Measurements from ENCODE around the gene FZR1.
"Not testable (repeated sequence)": the region's sequence is repeated elsewhere in the genome, so short reads cannot be mapped to it uniquely, and the experiment has no call there.

FZR1 gene

DNA sequence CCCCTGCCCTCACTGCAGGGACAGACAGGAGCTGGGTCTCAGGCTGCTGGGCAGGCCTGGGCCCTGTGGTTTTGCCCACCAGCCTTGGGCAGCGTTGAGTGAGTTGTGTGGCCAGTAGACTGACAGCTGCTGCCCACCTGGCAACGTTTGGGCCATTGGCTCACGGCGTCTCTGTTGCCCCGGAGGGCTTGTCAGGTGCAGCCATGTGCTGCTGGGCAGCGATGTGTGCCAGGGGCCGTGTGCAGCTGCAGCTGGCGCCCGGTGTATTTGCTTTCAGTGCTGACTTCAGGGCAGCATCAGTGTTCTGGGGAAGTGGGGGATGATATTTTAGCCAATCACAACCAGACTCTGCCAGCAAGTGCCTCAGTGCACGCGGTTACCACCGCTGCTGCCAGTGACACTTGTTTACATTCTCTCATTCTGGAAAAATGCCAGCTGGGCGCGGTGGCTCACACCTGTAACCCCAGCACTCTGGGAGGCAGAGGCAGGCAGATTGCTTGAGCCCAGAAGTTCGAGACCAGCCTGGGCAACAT is 10.6 kb downstream of the FZR1 start:
- no peak for DNase-seq

DNA sequence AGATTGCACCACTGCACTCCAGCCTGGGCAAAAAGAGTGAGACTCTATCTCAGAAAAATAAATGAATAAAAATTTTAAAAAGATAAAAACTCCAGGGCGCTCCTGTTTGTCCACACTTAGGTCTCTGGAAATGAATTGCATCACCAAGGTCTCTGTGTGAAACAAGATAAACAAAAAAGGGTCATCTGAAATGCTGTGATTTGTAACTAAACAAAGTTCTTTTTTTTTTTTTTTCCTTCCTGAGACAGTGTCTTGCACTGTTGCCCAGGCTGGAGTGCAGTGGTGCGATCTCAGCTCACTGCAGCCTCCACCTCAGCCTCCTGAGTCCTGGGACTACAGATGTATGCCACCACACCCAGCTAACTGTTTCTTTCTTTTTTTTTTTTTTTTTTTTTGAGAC is 11.5 kb downstream of the FZR1 start:
- DNase-seq = no peak

DNA sequence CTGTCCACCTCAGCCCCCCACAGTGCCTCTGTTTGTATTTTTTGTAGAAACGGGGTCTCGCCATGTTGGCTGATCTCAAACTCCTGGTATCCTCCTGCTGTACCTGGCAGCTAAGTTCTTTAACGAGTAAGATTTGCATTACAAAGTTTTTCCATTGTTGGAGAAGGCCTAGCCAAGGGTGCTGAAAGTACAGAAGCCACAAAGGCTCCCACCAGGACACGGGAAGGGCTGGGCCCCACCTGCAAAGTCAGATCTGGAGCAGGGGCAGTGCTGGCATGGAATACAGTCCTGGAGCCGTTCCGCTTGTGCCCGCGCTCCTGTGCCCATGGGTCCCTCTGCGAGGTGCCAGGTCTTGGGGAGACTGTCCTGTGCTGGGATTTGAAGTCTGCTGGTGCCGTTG is 12.1 kb downstream of the FZR1 start:
- no peak for DNase-seq

DNA sequence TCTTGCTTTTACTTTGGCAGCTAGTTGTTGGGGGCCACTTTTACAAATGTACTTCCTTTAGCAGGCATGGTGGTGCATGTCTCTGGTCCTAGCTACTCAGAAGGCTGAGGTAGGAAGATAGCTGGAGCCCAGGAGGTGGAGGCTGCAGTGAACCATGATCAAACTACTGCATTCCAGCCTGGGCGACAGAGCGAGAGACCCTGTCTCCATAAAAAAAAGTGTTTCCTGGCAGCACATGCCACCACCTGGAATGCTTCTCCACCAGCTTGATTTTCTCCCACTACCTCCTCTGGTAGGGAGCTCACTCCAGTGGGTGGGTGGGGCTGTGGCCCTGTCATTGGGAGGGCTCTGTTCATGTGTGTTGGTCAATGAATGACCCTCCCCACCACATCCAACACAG is 12.5 kb downstream of the FZR1 start:
- DNase-seq = no peak

DNA sequence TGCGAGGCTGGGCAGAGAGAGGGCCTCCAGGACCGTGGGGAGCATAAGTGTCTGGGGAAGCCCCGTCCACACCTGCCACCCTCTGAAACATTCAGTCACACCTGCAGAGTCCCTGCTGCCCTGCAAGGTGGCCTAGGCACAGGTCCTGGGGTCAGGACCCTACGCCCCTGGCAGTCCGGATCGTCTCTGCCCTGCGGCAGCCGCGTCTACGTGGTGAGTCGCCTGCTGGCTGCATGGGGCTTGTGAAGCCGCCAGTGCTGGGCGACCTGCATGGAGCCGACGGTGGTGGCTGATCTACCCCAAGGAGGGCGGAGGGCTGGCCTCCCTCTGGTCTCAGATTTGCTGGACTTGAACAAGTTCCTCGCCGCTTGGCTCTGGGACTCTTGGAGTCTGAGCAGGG is 13.0 kb downstream of the FZR1 start:
- no peak for DNase-seq

DNA sequence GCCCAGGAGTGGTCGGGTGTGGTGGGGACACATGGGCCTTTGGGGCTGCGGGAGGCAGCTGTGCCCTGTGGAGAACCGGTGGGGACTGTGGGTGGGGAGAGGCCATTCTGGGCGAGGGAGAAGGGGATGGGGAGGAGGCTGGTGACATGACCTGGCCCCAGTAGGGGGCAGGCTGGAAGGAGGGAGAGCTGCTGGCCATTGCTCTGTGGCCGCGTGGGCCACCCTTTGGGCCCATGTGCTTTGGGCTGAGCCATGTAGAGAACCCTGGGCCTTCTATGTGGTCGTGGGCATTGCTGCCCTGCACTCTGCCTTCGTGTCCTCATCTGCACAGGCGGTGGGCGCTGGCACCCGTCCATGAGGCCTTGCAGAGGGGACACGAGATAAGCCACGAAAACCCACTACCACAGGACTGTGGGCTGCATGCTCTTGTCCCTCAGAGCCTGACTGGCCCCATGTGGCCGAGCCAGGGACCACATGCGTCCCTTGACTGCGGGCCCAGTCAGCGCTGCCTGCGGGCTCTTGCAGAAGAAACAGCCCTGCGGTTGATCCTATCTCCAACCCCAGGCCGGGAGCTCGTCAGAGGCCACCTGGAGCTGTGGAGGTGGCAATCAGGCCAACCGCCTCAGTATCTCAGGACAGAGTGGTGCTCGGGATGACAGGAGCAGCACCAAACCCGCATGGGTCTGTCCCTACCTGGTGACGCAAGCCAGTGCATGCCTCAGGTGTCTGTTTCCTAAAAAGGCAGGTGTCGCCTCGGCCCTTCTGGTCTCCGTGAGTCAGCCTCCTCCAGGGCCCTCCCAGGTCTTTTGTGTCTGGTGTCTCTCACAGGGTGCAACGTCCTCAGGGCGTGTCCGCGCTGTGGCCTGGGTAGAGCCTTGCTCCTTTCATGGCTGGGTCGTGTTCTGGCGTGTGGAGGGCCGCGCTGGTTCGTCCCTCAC is 14.3 kb downstream of the FZR1 start:
- DNase-seq = no peak

DNA sequence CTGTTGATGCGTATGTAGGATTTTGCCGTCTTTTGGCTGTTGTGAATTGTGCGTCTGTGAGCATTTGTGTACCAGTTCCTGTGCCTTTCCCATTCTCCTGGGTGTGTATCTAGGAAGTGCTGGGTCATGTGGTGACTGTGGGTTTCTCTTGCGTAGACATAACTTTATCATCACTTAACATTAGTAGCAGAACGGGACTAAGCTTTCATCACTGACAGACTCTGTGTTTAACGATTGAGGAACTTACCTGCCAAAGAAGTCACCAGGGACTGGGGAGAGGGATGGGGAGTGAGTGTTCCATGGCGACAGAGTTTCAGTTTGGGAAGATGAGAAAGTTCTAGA is 15.0 kb downstream of the FZR1 start:
- no peak for DNase-seq

DNA sequence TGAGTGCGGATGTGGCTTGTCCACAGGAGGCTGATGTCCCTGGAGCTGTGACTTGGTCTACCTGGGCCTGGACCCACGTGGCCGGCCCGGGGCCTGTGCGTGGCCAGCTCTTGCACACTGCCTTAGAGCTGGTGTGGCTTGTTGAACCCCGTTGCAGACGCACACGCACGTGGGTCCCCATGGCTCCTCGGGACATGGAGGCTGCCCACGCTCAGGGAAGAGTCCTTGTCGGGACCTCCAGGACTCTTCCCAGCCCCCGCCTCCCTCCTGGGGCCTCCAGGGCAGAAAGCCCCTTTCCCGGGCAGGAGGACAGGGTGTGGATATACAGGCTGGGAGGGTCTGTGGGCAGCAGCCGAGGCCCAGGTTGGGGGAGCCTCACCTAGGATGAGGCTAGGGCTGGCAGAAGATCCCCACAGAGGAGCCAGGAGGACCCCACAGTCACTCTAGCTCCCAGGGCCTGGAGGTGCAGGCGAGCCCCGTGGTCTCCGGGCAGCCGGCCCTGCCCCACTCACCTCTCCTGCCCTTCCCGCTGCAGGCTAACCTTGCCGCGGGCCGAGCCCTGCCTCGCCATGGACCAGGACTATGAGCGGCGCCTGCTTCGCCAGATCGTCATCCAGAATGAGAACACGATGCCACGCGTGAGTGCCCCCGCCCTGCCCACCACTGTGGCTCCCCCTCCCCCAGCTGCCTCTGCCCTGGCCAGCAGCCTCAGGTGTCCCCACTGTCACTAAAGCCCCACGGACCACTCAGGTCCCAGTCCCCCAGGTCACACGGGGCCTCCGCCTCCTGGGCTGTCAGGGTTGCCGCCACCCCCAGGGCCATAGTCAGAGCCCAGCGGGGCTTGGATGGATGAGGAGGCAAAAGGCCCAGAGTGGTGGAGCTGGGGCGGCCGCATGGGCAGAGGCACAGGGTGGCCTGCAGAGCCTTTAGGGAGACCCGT is 16.6 kb downstream of the FZR1 start:
- no peak for DNase-seq

DNA sequence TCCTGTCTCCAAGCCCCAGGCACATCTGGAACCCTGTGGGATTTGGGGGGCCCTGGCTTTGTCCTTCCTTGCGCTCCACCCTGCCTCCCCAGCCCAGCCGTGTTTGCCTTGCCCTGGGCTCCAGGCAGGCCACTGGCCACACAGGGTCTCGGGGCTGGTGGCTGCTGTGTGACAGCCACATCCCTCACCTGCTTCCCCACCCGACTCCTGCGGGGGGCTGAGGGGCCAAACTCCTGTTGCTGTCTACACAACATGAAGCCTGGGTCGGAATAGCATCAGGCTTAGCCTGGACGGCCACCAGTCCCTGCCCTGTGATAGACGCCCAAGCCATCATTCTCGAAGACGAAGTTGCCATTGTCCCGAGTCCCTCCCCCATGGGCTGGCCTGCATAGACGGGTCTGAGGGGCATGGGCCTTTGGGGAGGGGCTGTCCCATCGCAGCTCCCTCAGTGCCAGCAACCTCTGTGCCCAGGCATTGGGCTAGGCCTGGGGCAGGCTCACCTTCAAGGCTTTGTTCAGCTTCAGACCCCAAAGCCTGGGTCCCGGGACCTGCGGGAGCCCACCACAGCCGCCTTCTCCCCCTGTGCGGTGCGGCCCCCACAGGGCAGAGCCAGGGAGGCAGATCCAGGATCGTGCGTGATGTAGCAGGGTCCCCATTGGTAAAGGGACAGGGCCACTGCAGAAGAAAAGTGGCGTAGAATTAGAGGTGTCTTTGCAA is 17.4 kb downstream of the FZR1 start:
- DNase-seq = no peak

DNA sequence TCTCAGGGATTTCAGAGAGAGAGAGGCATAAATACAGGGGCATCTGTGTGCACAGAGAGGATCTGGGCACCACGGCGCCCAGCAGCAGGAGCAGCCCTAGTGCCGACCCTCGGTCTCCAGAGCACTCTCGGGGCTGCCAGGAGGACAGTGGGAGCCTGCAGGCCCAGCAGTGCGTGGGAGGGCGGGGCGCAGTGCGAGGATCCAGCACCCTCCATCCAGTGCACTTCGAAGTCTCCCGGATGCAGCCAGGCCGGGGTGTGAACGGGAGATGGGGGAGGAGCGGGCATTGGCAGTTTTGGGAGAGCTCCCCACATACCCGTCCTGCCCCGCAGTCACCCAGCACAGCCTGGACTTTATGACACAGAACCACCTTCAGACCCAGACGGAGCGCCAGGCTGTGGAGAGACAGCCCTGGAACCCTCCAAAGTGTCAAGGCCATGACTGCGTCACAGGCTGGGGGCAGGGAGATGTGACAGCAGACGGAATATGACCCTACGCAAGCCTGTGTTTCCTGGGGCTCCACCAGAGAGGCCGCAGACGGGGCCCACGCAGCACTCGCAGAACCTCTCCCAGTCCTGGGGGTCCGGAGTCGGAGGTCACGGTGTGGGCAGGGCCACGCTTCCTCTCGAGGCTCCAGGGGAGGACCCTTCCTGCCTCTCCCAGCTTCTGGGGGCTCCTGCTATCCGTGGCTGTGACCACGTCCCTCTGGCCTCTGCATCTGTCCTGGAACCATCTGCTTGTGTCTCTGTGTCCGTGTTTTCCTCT is 18.1 kb downstream of the FZR1 start:
- DNase-seq = no peak

DNA sequence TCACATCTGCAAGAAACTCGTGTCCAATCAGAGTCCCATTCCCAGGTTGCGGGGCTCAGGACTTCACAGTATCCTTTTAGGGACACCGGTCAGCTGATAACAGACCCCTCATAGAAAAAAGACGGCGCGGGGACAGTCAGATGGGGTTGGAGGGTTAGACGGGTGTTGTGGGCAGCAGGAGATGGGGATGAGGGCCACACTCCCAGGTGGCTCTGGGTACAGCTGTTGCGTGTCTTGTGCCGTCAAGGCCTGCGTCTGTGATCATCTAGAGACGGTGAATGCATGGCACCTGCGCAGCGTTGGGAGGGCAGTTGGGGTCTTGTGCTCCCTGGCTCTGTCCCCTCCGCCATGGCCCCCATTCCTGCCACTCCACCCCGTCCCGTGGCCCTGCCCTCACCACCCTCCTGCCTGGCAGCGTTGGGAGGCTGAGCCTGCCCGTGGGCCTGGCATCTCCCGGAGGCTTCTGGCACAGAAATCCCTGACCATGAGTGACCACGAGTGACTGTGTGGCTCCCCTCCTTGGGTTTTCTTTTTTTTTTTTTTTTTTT is 18.9 kb downstream of the FZR1 start:
- no peak for DNase-seq

DNA sequence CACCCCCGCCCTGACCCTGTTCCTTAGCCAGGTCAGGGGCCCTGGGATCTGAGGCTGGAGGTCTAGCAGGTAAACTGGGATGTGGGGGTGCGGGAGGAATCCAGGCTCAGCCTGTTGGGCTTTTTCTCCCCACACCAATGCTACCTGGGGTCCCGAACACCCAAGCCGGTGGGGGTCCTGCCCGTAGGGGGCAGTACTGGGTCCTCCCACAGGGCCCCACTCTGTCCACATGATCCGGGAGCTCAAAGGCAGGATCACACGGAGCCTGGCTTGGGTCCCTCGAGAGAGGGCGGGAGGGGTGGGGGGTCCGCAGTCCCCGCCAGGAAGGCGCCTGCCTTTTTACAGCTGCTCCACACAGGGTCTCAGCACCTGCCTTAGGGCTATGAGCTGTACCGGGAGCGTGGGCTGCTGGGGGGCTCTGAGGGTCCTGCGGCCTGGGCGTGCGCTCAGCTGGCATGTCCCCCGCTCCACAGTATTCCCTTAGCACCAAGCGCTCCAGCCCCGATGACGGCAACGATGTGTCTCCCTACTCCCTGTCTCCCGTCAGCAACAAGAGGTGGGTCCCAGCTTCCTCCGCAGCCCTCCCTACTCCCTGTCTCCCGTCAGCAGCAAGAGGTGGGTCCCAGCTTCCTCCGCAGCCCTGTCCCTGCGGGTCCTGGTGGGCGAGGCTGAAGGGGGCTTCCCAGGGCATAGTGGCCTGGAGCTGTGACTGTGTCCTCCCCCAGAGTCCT is 20.6 kb downstream of the FZR1 start:
- no peak for DNase-seq

DNA sequence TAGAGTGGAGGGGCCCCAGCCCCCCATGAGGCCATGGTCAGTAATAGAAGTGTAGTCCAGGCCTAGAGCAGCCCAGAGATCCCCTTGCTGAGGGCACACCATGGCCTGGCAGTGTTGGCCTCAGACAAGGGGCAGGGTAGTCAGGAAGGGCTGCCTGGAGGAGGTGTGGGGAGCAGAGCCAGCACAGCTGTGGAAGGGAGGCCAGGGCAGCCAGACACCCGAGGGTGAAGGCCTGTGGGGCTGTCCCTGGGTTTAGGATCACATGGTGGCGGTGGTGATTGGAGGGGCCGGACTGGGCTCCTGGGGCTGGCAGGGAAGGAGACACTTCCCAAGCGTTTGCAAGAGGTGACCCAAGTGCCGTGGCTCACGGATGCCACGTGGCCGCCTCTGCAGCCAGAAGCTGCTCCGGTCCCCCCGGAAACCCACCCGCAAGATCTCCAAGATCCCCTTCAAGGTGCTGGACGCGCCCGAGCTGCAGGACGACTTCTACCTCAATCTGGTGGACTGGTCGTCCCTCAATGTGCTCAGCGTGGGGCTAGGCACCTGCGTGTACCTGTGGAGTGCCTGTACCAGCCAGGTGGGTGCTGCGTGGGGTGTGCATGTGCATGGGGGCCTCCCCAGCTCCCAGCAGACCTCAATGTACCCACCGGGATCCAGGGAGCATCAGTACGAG is 21.3 kb downstream of the FZR1 start:
- no peak for DNase-seq

DNA sequence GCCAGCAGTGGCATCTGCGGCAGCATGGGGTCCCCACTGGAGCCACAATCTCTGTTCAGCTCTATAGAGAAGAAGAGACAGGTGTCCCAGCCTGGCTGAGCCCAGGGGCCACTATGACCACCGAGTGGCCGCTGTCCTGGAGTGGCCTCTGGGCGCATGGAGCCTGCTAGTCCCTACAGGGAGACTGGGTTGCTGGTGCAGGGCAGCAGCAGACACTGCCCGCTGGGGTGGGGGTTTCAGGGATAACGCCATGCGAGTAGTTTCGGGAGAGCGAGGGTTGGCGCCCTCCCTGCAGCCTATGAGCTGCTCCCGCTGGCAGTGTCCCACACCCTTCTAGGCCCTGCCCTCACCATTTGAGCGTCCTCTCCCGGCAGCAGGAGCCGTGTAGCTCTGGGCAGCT is 22.0 kb downstream of the FZR1 start:
- no peak for DNase-seq

DNA sequence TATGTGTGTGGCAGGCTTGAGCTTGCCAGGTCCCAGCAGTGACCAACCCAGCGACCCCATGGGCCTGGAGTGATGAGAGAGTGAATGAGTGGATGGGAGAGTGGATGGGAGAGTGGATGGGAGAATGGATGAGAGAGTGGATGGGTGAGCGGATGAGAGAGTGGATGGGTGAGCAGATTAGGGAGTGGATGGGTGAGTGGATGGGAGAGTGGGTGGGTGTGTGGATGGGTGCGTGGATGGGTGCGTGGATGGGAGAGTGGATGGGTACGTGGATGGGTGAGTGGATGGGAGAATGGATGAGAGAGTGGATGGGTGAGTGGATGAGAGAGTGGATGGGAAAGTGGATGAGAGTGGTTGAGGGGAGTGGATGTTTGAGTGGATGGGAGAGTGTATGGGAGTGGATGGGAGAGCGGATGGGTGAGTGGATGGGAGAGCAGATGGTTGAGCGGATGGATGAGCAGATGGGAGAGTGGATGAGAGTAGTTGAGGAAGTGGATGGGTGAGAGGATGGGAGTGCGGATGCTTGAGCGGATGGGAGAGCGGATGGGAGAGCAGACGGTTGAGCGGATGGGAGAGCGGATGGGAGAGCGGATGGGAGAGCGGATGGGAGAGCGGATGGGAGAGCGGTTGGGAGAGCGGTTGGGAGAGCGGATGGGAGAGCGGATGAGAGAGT is 22.6 kb downstream of the FZR1 start:
- no peak for DNase-seq

DNA sequence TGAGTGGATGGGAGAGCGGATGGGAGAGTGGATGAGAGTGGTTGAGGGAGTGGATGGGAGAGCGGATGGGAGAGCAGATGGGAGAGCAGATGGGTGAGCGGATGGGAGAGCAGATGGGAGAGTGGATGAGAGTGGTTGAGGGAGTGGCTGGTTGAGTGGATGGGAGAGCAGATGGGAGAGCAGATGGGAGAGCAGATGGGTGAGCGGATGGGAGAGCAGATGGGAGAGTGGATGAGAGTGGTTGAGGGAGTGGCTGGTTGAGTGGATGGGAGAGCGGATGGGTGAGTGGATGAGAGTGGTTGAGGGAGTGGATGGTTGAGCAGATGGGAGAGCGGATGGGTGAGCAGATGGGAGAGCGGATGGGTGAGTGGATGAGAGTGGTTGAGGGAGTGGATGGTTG is 23.2 kb downstream of the FZR1 start:
- not testable (repeated sequence) for DNase-seq

DNA sequence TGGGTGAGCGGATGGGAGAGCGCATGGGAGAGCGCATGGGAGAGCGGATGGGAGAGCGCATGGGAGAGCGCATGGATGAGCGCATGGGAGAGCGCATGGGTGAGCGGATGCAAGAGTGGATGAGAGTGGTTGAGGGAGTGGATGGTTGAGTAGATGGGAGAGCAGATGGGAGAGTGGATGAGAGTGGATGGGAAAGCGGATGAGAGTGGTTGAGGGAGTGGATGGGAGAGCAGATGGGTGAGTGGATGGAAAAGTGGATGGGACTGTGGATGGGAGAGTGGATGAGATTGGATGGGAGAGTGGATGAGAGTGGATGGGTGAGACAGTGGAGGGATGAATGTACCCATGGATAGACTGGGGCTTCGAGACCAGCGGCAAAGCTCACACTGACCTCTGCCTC is 24.3 kb downstream of the FZR1 start:
- DNase-seq = no peak

DNA sequence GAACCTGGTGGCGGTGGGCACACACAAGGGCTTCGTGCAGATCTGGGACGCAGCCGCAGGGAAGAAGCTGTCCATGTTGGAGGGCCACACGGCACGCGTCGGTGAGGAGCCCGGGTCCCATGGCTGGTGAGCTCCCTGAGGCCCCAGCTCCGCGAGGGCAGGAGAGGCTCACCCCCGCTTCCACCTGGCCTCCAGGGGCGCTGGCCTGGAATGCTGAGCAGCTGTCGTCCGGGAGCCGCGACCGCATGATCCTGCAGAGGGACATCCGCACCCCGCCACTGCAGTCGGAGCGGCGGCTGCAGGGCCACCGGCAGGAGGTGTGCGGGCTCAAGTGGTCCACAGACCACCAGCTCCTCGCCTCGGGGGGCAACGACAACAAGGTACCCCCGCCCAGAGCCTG is 25.6 kb downstream of the FZR1 start:
- DNase-seq = no peak

DNA sequence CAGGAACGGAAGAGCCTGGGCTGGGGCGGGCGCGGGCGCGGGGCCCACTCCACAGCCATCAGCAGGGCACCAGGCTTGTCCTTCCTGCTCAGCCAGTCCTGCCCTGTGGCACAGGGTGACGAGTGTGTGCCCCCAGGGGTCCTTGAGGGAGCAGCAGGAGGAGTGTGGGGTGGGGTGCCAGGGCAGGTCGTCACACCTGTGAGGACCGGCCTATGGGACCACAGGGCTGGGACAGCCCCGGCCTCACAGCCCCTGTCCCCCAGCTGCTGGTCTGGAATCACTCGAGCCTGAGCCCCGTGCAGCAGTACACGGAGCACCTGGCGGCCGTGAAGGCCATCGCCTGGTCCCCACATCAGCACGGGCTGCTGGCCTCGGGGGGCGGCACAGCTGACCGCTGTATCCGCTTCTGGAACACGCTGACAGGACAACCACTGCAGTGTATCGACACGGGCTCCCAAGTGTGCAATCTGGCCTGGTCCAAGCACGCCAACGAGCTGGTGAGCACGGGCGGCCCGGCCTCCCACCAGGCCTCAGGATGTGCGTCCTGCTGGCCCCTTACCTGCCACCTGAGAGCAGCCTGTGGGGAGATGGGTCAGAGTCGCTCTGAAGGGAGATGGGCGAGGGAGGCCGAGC is 26.2 kb downstream of the FZR1 start:
- DNase-seq = no peak

DNA sequence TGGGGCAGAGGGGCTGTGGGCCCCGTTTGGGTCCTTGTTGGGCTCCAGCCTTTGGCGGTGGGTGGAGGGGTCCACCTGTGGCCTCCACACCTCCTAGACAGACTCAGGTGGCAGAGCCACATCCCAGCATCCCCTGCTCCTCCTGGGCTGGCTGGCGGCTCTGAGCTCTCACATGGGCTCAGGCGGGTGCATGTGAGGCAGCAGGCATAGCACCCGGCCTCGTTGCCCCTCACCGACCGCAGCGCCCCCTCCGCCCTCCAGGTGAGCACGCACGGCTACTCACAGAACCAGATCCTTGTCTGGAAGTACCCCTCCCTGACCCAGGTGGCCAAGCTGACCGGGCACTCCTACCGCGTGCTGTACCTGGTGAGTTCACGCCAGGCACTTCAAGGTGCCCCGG is 26.9 kb downstream of the FZR1 start:
- DNase-seq = no peak
